Esophagus squamous epithelium (tissue), 4 donors: ENCODE measurements around the gene CIAO3.

ENCODE experiments used
- CTCF ChIP-seq, 6 experiments: fragments of 450-650 bp in 4 of 6; fragments of 200-600 bp in 2 of 6; sonication (generic) in 2 of 6; IDR thresholded peaks; one replicate each; pipeline ENCODE4 v1.5.1; 2016 to 2019; ENCODE audit warnings: antibody characterized with exemption in 6 of 6, mild to moderate bottlenecking in 4 of 6, moderate library complexity in 4 of 6
- POLR2A ChIP-seq, 4 donors: fragments of 450-650 bp; IDR thresholded peaks; one replicate each; pipeline ENCODE4 v1.6.1; 2017; ENCODE audit warnings: antibody characterized with exemption in 4 of 4, mild to moderate bottlenecking in 4 of 4, moderate library complexity in 3 of 4

- TF ChIP-seq POLR2A (IDR thresholded peaks at IDR 0.05) (no peak), CTCF (IDR thresholded peaks at IDR 0.05) (peak; percentile 89 to 94 (median 91))
Measured at GRCh38 chr16:711548-712320, 29.1 kb downstream of the CIAO3 start.
